Measurements from ENCODE around the gene PDK1.
"Not testable (repeated sequence)": the region's sequence is repeated elsewhere in the genome, so short reads cannot be mapped to it uniquely, and the experiment has no call there.

The PDK1 gene

DNA sequence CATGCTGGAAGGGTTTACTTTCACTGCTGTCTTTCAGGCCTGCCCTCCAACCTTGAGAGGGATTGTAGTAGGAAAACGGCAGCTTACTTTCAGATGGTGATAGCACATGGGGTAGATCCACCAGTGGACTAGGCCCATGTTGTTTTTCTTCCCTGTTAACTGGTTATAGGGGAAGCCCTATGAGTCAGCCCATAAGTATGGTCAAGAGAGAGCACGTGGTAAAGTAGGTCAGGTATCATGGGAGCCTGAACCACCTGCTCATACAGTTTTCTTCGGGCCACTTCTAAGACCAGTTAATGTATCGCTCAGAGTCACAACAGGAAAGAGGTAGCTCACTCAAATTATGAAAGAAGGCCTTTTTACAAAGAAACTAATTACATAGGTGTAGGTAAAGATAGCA is 33.0 kb downstream of the PDK1 start:
- DNase-seq (ENCODE audit: extremely low spot score, insufficient read length, low read depth): no peak
- no peak for FAIRE-seq

DNA sequence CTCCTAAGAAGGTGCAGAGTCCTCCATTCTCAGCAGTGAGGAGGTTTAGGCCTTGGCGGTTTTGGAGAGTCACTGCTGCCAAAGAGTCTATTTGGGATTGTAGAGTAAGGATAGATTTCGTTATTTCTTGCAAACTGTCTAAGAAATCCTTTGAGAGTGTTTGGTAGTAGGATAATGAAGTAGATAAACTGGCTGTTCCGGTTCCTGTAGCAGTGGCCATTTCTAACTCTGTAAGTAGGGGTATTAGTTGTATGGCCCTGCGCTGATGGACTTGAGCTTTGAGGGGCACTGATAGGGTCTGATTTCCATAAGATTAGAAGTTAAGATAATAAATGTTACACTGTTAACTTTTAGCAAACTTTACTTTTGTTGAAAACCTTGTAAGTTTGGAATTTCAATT is 35.5 kb downstream of the PDK1 start:
- not testable (repeated sequence) for DNase-seq (ENCODE audit: extremely low spot score, insufficient read length, low read depth); FAIRE-seq

DNA sequence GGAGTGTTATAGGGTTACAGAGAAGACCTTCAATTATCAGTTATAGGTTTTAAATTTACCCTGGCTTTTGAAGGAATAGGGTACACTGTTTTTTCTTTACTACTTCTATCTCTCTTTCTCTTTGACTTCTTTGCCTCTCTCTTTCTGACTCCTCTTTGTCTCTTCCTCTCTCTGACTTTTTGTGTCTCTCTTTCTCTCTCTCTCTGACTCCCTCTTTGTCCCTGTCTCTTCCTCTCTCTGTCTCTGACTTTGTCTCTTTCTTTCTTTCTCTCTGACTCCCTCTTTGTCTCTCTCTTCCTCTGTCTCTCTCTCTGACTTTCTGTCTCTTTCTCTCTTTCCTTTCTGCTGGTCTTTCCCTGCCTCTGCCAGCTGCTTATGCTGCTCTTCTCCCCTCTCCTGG is 36.3 kb downstream of the PDK1 start:
- not testable (repeated sequence) for DNase-seq (ENCODE audit: extremely low spot score, insufficient read length, low read depth); FAIRE-seq

DNA sequence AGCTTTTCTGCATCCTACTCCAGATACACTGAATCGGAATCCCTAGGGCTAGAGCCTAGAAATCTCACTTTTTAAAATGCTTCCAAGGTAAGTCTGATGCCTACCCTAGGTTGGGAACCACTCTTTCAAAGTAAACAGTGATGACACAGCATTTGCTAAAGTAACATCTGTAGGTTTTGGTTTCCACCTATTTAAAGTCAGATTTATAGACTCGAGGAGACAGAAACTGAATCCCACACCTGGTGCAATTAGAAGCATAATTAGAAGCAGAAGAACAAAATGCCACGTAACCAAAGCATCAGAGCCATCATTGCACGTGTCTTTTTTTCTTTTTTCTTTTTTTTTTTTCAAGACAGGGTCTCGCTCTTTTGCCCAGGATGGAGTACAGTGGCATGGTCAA is 40.9 kb downstream of the PDK1 start:
- no peak for FAIRE-seq
- DNase-seq (ENCODE audit: extremely low spot score, insufficient read length, low read depth): no peak

DNA sequence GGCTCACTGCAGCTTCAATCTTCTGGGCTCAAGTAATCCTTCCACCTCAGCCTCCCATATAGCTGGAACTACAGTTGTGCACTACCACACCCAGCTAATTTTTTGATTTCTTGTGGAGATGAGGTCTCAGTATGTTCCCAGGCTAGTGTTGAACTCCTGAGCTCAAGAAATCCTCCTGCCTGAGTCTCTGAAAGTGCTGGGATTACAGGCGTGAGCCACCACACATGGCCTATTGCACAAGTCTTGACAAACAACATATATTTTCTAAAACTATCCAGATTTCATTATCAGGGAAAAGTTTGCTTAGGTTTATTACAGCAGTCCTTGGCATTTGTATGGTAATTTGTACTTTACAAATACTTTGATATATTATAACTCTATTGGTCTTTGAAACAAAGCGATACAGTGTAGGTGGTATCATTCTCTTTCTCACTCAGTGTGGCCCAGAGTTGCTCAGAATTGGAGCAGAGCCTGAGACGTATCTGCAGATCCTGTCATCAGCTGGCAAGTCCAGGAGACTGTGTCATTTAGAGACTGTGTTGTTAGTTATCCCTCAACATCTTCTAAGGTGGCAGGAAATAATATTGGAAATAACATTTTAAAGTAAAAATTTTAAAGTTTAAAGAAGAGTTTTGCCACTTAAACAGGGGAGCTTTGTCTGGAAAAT is 41.4 kb downstream of the PDK1 start:
- FAIRE-seq (no peak), DNase-seq (ENCODE audit: extremely low spot score, insufficient read length, low read depth) (no peak)

DNA sequence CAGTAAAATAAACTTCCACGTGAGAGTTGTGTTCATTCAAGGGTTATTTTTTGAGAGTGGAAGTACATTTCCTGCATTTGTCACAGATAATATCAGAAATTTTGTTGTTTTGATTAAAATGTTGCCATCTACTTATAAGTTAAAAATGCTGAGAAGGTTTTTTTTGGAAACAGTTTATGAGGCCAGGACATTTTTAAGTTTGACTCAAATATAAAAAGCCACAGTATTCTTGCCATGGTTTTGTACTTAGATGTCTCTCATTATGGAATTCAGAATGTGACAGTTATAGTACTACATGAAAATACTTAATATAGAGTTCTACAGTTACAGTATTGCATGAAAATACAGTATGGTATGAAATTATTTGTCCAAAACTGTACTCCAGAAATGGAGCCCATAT is 44.1 kb downstream of the PDK1 start:
- DNase-seq (ENCODE audit: extremely low spot score, insufficient read length, low read depth) (no peak), FAIRE-seq (no peak)

DNA sequence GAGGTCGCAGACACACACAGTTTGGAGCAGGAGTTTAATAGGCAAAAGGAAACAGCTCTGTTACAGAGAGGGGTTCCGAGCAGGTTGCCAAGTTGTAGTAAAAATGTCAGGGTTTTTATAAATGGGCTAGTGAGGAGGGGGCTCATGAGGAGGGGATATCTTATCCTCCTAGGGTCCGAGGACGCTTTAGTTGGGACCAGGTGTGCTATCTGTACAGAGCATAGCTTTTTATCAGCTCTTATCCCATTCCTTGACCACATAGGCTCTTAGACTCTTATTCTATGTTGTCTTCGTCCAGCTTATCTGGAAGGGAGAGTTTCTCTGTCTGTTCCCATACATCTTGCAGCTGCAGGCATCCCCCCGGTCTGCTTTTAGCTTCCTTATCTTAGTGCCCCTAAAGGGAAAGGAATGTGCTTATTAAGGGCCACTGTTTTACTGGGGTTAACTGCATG is 44.7 kb downstream of the PDK1 start:
- FAIRE-seq (no peak), DNase-seq (ENCODE audit: extremely low spot score, insufficient read length, low read depth) (no peak)

DNA sequence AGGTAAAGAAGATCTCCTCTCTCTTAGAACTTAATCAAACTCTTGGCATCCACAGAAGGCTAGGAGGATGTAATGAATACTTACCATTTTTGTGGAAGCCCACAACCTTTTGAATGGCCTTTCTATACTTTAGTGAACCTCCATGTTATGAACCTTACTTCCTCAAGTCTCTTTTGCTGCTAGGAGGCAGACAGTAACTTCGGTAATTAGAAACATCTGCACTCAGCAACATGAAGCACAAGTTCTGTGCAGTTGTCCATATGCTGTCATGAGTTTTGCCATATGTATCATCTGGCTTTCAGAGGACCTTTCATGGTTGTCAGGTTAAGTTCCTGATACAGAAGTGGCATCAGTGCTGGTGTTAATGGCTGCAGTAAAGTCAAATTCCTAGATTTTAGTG is 50.4 kb downstream of the PDK1 start:
- FAIRE-seq (no peak), DNase-seq (ENCODE audit: extremely low spot score, insufficient read length, low read depth) (no peak)

DNA sequence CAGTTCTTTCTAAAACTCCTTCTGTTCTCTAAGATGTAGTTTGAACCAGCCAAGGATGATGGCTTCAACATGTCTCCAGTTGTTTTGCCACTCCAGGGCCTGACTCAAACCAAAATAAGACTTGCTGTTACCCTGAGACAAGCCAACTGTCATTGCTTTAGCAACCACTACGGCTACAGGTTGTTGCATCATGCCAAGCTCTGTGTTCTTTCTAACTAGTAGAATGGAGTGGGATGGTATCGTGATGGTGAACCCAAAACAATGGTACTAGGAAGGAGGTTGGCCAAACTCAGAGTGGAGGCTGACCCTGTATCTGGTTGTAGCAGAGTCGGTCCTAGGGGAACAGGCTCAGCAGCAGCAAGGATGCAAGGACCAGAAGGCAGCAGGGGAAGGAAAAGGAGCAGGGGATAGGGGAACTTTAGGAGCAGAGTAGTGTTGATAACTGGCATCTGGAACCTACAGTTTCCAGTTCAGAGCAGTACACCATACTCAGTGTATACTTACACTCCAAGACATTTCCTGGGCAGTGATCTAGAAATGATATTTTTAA is 51.6 kb downstream of the PDK1 start:
- DNase-seq (ENCODE audit: extremely low spot score, insufficient read length, low read depth) (no peak), FAIRE-seq (no peak)

DNA sequence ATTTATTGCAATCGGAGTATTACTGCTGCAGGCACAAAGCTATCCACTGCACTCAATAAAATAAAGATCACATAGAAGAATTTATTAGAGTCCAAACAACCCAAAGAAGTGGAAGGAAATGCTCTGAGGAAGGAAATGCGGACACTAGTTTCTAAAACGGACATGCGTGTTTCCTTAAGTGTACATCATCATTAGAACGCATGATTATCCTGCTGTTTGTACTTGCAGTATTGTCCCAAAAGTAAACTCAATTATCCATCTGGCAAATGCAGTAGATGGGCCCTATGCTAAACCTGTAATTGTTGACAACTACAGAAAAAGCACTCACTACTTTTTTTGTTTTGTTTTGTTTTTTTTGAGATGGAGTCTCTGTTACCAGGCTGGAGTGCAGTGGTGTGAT is 53.6 kb downstream of the PDK1 start:
- FAIRE-seq (no peak), DNase-seq (ENCODE audit: extremely low spot score, insufficient read length, low read depth) (no peak)

DNA sequence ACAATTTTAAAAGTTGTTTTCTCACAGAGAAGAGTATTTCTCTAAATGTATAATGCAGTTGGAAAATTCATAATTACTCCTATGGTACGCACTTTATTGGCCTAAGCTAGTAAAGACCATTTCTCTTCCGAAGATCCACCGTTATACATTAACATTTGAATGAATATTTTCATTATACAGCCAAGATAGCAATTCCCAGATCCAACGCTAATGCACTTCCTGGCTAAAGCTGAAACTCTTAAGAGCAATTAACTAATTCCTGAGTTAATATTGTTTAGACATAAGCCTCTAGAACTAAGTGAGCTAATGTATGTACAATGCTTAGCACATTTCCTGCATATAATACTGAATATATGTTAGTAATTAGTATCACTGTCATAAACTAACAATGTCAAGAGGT is 56.2 kb downstream of the PDK1 start:
- FAIRE-seq: no peak
- no peak for DNase-seq (ENCODE audit: extremely low spot score, insufficient read length, low read depth)

DNA sequence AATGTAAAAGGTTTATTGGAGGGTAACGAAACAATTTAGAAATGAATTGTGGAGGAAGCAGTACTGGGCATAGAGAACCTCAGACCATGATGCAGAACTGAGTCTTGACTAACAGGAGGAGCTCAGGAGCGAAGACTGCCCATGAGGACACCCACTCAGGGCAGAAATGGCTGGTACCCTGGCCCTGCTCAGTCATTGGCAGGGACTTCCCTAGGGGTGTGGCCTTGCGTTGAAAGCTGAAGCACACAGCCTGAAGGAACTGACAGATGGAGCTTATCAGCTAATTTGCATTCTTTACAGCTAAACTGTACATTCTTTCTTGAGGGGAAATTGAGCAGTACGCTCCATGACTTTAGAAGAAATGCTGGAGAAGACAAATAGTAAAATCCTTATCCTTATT is 57.1 kb downstream of the PDK1 start:
- FAIRE-seq (no peak), DNase-seq (ENCODE audit: extremely low spot score, insufficient read length, low read depth) (no peak)

DNA sequence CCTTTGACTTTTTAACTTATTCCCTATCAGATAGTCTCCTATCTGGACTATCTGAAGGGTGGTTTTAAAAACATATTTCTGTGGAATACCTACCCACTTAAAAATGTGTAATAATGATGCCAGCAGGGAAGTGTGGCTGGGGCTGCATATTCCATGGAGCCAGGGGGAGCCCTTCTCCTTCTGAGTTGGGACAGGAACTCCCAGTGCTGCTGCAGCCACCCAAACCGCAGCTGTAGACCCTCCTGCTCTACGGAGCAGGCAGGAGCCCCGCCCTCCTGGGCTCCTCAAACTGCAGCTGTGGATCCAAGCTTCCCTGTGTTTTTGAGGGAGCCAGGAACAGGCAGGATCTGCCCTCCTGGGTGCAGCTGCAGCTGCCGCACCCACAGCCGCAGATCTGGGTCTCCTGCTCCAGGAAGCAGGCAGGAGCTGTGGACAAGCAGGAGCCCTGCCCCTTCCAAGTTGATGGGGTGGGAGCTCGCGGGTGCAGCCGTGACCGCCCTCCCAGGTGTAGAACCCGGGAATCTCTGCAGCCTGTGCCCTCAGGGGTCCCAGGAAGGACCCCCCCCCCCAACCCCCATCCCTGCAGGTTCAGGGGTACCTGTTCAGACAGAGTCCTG is 57.8 kb downstream of the PDK1 start:
- DNase-seq (ENCODE audit: extremely low spot score, insufficient read length, low read depth) (no peak), FAIRE-seq (no peak)

DNA sequence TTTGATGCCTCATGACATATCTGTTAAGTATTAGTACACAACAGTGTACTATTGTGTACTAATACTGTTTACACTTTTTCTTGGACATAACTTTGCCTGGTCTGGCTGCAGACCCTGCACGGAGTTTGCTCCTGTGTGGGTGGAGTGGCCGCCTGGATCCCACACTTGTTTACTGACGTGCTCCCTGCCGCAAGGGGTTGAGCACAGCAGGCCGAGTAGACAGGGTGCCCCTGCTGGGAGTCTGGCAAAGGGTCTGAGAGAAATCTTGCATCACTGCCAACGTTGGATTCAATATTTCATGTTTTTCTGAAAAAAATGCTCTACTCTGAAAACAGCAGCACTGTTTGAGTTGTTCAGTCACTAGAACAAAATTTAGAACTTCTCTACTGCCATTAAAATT is 59.0 kb downstream of the PDK1 start:
- no peak for DNase-seq (ENCODE audit: extremely low spot score, insufficient read length, low read depth)
- FAIRE-seq: no peak

DNA sequence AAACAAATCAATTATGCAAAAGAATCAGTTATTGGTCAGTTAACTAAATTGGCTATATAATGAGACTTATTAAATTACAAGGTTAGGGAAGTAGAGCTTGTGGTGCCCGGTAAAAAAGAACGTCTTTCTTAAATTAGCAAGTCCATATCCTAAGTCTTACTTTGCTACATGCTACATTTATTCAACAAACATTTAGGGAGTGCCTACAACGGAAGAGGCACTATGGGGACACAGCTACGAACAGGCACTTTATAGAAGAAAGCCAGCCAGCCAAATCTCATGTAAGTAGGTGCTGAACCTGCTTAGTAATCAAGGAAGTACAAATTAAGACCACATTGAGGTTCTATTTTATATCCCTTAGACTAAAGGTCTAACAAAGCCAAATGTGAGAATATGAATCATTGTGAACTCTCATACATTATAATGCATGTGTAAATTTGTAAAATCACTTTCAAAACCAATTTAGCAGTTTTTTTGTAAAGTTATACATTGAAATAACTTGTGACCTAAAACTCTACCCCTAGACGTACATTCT is 59.9 kb downstream of the PDK1 start:
- FAIRE-seq: no peak
- no peak for DNase-seq (ENCODE audit: extremely low spot score, insufficient read length, low read depth)

DNA sequence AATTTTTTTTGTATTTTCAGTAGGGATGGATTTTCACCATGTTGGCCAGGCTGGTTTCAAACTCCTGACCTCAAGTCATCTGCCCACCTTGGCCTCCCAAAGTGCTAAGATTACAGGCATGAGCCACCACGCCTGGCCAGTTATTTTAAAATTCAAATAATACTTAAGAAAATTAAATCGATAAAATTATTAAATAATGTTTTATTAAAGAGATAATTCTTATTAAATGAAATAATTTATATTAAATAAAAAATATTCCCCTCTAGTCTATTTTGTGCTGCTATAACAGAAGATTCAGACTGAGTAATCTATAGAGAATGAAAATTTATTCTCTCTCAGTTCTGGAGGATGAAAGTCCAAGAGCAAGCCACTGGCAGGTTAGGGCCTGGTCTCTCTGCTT is 61.2 kb downstream of the PDK1 start:
- DNase-seq (ENCODE audit: extremely low spot score, insufficient read length, low read depth): no peak
- no peak for FAIRE-seq

DNA sequence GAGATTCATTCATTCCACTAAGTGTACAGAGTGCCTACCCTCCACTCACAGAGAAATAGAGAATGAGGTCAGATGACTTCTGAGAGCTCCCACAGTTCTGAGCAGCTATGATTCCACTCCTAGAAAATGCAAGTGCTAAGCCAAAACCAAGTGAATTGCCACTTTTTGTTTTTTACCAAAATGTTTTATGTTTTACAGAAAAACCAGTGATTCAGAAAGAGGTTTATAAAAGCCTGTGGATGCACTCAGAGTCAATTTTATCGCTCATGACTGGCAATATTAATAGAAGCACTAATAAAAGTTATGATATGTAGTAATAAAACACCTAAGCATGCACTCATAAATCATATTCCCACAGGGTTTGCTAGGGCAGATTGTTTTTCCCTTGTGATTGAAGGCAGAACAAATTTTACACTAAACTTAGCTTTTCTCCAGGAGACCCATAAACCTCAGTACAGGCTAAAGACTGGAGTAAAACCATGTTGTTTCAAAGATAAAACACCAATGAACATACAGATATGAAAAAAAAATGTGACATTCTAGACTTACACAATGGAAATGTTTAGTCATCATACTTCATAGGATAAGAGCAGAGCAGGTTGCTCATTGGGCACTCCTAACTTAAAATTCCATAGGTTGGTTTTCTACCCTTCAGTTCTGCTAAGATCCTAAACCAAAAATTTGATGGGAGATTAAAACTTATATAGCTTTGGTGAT is 67.5 kb downstream of the PDK1 start:
- FAIRE-seq (no peak), DNase-seq (ENCODE audit: extremely low spot score, insufficient read length, low read depth) (no peak)

DNA sequence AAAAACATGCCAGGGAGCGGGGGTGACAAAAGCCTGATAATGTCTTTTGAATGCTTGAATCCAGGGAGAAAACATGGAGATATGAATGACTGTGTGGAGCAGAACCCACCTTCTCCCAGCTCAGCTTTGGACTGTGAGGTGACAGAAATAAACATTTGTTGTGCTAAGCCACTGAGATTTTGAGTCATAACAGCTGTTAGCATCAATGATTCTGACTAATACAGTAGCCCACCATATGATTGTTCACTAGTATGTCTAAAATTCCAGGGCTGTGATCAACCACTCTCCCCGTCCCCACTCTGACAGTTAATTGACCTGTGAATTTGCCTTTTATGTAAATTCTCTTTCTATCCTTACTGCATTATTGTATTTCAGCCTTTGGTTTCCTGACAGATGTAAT is 69.1 kb downstream of the PDK1 start:
- FAIRE-seq (no peak), DNase-seq (ENCODE audit: extremely low spot score, insufficient read length, low read depth) (no peak)

DNA sequence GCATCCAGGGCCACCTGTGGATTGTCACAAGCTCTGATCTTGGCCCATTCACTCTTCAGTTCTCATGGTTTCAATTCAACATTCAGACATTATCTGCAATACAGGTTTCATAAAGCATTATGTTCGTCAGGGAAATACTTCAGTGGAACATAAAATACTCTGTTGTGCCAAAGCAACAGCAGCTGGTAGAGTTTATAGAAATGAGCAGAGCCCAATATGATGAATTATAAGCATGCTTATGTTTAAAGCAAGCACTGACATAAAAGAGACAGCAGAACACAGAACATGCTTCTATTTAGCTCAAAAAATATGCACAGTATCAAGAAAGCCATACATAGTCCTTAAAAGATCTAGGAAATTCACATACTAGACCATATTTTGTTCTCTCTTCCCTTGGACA is 71.3 kb downstream of the PDK1 start:
- FAIRE-seq: no peak
- no peak for DNase-seq (ENCODE audit: extremely low spot score, insufficient read length, low read depth)

DNA sequence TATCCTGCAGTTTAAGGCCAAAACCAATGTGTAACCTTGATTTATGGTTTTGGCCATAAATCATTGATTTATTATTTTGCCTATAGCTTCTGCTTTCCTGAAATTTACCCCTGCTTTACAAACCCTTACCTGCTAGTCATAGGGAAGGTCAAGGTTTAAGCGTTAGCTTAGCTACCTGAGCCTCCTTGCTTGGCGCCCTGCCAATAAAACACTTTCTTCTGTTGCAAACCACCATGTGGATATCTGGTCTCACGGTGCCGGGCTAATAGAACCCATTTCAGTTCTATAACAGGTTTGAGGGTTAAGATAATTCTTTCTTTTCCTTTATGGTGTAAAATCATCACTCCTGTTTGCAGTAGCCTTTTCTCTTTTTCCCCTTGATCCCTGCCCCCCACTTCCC is 72.2 kb downstream of the PDK1 start:
- DNase-seq (ENCODE audit: extremely low spot score, insufficient read length, low read depth) (no peak), FAIRE-seq (no peak)

DNA sequence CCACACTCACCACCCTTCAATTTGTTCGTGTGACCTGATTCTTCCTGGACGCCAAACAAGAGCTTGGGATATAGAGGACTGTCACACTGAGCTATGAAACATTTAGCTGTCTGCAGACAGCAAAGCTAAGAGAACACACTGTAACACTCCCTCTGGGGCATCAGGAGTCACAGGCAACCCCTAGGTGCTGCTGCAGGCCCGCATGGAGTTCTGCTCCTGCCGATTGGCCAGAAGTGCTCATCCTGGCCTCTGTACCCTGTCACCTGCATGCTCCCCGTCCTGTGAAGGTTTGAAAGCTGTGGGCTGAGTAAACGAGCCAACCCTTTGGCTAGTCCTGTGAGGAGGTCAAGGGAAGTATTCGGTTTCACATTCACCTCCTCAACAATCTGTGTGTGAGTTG is 73.7 kb downstream of the PDK1 start:
- DNase-seq (ENCODE audit: extremely low spot score, insufficient read length, low read depth): no peak
- no peak for FAIRE-seq

Measured in GM18507 (cell line).